LNCaP clone FGC (cell line): ENCODE data around the gene ZNF592.

Experiments used
- DNase-seq: peaks from one replicate; pipeline ENCODE4 v3.0.0-alpha.2; 2011; ENCODE audit warnings: low read depth
- H3K4me3 ChIP-seq: 2 replicates; pipeline ENCODE4 v1.5.1; 2011; ENCODE audit warnings: mild to moderate bottlenecking, low read depth, low read length, control low read depth
- CTCF ChIP-seq: IDR thresholded peaks from 2 replicates; pipeline ENCODE4 v1.5.1; 2012; ENCODE audit warnings: mild to moderate bottlenecking; ENCODE audit not compliant: control insufficient read depth, insufficient read depth; ENCODE audit errors: extremely low read depth

ZNF592 gene

GRCh38 chr15:84833447-84834228, 85.2 kb downstream of the ZNF592 start:
- DNase-seq = no peak
- no peak for TF ChIP-seq CTCF
- H3K4me3 ChIP-seq = no peak overlapping the region

- no peak for TF ChIP-seq CTCF
- H3K4me3 ChIP-seq = no peak overlapping the region
- DNase-seq = no peak
Measured at GRCh38 chr15:84834229-84834955, 86.0 kb downstream of the ZNF592 start.

- no peak overlapping the region for H3K4me3 ChIP-seq
- no peak for TF ChIP-seq CTCF
- DNase-seq = no peak
Measured at GRCh38 chr15:84834969-84835368, 86.6 kb downstream of the ZNF592 start.

GRCh38 chr15:84835661-84836337, 87.4 kb downstream of the ZNF592 start:
- no peak for DNase-seq
- H3K4me3 ChIP-seq = no peak overlapping the region
- TF ChIP-seq CTCF = no peak

- no peak for DNase-seq
- H3K4me3 ChIP-seq = no peak overlapping the region
- TF ChIP-seq CTCF = no peak
Measured at GRCh38 chr15:84836844-84837243, 88.5 kb downstream of the ZNF592 start.

GRCh38 chr15:84839714-84840113, 91.3 kb downstream of the ZNF592 start:
- no peak for TF ChIP-seq CTCF
- no peak for DNase-seq
- H3K4me3 ChIP-seq = no peak overlapping the region
